GM18505 (cell line): Measurements from ENCODE around the gene KCTD1.

Source experiments
- ATAC-seq: cut with Tn5 transposase; IDR thresholded peaks from one replicate; pipeline ENCODE4 v1.9.1; 2021; ENCODE audit not compliant: unreplicated experiment
- POLR2A ChIP-seq: IDR thresholded peaks from 4 replicates; pipeline ENCODE4 v1.6.1; 2011; ENCODE audit warnings: borderline replicate concordance; ENCODE audit not compliant: insufficient read depth, insufficient read length; ENCODE audit errors: extremely low read depth

Gene KCTD1

DNA sequence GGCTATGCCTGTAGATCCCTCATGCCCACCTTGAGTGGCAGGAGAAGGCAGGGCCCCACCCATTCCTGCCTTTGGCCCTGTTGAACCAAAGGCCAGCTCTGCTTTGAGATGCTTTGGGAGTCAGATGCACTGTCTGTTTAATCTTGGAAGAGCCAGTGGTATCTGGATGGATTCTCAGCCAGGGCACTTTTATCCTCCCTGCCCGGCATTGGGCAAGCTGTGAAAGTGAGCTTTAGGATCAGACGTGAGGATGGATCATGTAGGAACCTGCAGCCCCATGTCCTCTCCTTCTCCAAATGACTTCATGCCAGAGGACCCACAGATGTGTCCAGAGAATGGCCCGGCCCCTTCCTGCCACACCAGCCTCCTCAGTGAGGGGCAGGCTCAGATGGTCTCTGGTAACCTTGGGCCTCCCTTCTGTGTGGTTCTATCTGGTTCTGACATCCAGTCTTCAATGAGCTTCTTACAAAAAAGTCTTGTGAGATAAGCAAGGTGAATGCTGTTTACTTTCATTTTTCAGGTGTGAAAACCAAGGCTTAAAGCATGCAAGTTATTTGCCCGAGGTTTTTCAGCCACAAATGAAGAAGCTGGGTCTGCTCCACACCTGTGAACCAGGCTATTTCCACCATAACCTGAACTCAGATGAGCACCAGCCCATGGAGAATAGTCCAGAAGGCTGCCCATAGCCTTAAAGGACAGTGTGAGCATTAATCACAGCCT, 123.8 kb downstream of the KCTD1 start:
- no peak for TF ChIP-seq POLR2A

GRCh38 chr18:26422472-26423162, 125.7 kb downstream of the KCTD1 start:
- no peak for TF ChIP-seq POLR2A
- peak; percentile 80 for ATAC-seq

More for the DNA sequence above, 123.8 kb downstream of the KCTD1 start:
- no peak for ATAC-seq

- no peak for TF ChIP-seq POLR2A
- no peak for ATAC-seq
These were observed 126.4 kb downstream of the KCTD1 start for GRCh38 chr18:26421931-26422330.

DNA sequence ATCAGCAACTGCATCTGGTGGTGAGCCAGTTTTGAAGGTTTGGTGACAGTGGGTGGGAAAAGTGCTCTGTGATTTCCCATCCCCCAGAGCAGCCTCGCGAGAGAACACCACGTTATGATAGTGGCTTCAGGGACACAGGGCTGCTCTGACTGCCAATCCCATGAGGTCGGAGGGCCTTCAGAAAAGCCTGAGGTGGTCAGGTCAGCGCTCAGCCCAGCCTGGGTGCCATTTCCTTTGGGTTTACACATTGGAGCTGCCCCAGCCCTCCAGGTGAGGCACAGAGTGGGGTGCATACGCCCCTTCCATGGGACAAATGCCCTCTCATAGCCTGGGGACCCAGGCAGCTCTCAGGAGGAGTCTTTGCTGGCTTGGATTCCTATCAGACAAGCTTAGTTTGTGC, 126.8 kb downstream of the KCTD1 start:
- ATAC-seq: no peak
- TF ChIP-seq POLR2A: no peak

DNA sequence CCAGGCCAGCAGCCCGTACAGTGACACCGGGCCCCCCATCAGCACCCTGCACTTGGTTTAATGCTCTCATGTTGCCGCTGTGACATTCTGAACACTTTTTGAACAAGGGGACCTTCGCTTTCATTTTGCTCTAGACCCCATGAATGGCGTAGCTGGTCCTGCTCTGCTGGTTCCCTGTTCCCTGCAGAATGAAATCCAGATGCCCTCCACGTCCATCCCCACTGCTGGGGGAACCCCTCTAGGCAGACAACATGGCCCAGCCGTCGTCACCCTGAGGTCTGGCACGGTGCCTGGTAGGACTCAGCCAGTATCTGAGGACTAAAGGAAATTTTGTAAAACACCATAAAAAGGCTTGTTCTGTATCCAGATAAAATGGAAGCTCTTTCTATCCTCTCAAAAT, 128.6 kb downstream of the KCTD1 start:
- no peak for TF ChIP-seq POLR2A
- no peak for ATAC-seq

DNA sequence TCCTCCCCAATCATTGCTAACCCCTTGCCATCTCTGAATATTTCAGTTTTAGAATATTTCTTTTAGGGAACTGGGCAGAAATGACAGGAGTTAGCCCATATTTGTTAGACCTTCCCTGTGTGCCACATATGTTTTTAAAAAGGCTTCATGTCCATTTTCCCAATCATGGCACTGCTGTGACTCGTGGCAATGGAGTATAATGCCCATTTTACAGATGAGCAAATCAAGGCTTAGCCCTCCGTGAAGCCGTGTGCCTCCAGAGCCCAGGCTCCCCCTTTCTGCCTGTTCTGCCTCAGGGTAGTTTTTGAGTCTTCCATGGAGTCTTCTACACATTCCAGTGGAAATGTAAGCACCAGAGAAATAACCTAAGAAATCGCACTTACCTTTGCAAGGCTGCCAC, 130.1 kb downstream of the KCTD1 start:
- ATAC-seq: no peak
- no peak for TF ChIP-seq POLR2A

GRCh38 chr18:26417190-26417589, 131.2 kb downstream of the KCTD1 start:
- TF ChIP-seq POLR2A: no peak

DNA sequence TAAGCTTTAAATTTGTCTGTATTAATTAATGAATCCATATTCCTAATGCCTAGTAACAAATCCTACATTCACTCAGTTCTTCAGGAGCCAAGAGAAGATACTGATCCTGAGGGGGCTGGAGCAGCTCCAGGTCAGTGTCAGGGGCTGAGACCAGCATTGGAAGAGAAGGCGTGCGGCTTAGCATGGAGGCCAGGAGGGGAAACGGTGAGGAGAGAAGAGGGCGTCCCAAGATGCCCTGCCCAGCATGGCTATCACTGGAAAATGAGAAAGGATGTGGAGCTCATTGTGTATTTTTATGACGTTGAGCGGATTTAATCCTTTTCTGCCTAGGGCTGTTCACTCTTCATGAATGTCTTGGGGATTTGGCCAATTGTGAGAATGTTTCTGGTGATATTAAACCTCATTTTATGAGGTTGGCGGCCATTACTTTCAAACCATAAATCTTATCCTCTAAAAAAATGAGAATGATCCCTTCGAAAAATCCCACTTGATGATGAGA, 131.7 kb downstream of the KCTD1 start:
- no peak for ATAC-seq
- no peak for TF ChIP-seq POLR2A

More at GRCh38 chr18:26417190-26417589, 131.2 kb downstream of the KCTD1 start:
- ATAC-seq: no peak

GRCh38 chr18:26415631-26416030, 132.7 kb downstream of the KCTD1 start:
- TF ChIP-seq POLR2A: no peak
- no peak for ATAC-seq

- no peak for TF ChIP-seq POLR2A
- no peak for ATAC-seq
These were observed 133.4 kb downstream of the KCTD1 start for GRCh38 chr18:26414901-26415440.

GRCh38 chr18:26409091-26409490, 139.3 kb downstream of the KCTD1 start:
- no peak for ATAC-seq
- TF ChIP-seq POLR2A: no peak

- no peak for TF ChIP-seq POLR2A
These were observed 140.4 kb downstream of the KCTD1 start for GRCh38 chr18:26407736-26408601.

DNA sequence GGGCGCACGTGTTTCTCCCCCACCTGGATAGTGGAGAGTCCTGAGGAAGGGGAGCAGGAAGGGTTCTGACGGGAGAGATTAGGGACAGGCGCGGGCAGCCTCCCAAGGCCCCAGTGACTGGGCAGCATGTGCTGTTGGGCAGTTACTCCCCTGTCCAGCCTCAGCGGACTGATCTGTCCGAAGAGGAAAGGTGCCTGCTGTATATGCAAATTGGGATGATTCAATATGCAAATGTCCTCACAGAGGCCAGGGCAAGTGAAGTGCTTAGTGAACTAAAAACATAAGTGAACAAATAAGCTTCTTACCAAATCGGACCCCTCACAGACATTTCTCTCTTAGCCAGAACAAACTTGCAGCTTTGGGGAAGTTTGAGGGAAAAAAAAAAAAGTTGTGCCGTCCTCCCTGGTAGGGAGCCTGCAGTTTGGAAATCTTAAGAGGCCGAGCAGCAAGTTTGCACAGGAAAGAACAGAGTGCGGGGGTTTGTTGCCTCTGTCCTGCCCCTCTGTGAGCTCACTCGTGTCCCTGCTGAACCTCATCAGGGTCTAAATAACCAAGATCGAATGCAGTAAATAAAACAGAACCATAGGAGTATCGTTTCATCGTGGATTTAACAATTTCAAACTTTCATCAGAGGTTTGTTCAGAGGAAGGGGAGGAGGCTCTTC, 141.4 kb downstream of the KCTD1 start:
- no peak for ATAC-seq
- no peak for TF ChIP-seq POLR2A

More at GRCh38 chr18:26407736-26408601, 140.4 kb downstream of the KCTD1 start:
- ATAC-seq: no peak

DNA sequence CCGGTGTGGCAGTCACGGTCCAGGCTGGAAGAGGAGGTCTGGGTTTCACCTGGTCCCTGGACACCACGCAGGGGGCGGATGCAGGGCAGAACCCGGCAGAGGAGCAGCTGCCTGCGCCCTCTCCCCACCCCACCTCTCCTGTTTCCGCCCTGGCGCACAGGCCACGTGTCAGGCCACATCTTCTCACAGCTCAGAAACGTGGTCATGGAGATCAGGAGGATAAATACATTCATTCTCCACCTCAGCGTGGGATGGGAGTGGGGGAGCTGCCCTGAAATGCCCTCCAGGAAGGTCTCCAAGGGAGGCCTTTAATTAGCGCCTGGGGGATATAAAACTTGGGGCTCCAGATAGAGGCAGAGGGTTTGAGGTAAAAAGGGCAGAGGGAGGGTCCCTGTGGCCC, 142.0 kb downstream of the KCTD1 start:
- ATAC-seq: no peak

More for the DNA sequence above, 142.0 kb downstream of the KCTD1 start:
- TF ChIP-seq POLR2A: no peak
